Small intestine (tissue), 7 donors: Measurements from ENCODE around the gene CCDC102B. TPM values are rescaled to one million over a fixed set of nuclear protein-coding genes. Genes with fewer than 3 reads are reported as not detected.

Source experiments
- DNase-seq, 2 donors: peaks; one replicate each; pipeline versions ENCODE4 v3.0.0 to v3.0.0-alpha.2; 2013
- FAIRE-seq: peaks from 2 replicates; lab custom pipeline; 2012; peaks lifted over from hg19 to GRCh38; lab: Jason Lieb, UNC
- H3K27ac ChIP-seq, 3 donors: one replicate each; pipeline ENCODE4 v1.5.1; 2013; ENCODE audit warnings: low read length in 2 of 3, mild to moderate bottlenecking in 2 of 3, control low read depth in 1 of 3, inconsistent platforms in 1 of 3, low read depth in 1 of 3, moderate library complexity in 1 of 3
- H3K27me3 ChIP-seq, 3 donors: one replicate each; pipeline ENCODE4 v1.6.1; 2013; ENCODE audit warnings: low read length in 3 of 3, inconsistent platforms in 1 of 3; ENCODE audit not compliant: control insufficient read depth in 3 of 3, insufficient read depth in 3 of 3
- H3K36me3 ChIP-seq, 3 donors: one replicate each; pipeline ENCODE4 v1.6.1; 2013; ENCODE audit warnings: low read length in 3 of 3, inconsistent platforms in 1 of 3, low read depth in 1 of 3, mild to moderate bottlenecking in 1 of 3, moderate library complexity in 1 of 3; ENCODE audit not compliant: control insufficient read depth in 3 of 3, insufficient read depth in 2 of 3
- H3K4me1 ChIP-seq, 3 donors: one replicate each; pipeline ENCODE4 v1.6.1; 2013; ENCODE audit warnings: low read length in 2 of 3, inconsistent platforms in 1 of 3, low read depth in 1 of 3, mild to moderate bottlenecking in 1 of 3, moderate library complexity in 1 of 3; ENCODE audit not compliant: control insufficient read depth in 3 of 3, insufficient read depth in 2 of 3
- H3K4me3 ChIP-seq, 3 donors: one replicate each; pipeline ENCODE4 v1.5.1; 2013; ENCODE audit warnings: low read length in 3 of 3, control low read depth in 1 of 3, inconsistent platforms in 1 of 3, low read depth in 1 of 3, mild to moderate bottlenecking in 1 of 3, moderate library complexity in 1 of 3
- H3K9me3 ChIP-seq, 2 donors: one replicate each; pipeline ENCODE4 v1.6.1; 2013; ENCODE audit warnings: low read depth in 1 of 2, low read length in 1 of 2; ENCODE audit not compliant: control insufficient read depth in 2 of 2, insufficient read depth in 1 of 2
- WGBS, 3 donors: extraction: QIAGEN DNeasy Blood & Tissue Kit; methylation state at CpG; one replicate each; pipeline ENCODE4 v1.1.7; 2013; 5-methylcytosine and 5-hydroxymethylcytosine counted together
- polyA plus RNA-seq, 4 donors: library from polyadenylated mRNA; stranded (reverse) in 3 of 4; unstranded in 1 of 4; fragments of 200-250 nt in 3 of 4; fragments of 120-200 nt in 1 of 4; gene quantifications; one replicate each; pipeline versions ENCODE4 v1.2.1 to v1.2.3, GENCODE V29; 2013
- donor health status: healthy with polysubstance abuse.
- donor health status: control.
- donor health status: control.
- donor health status: Bipolar disorder and iron deficiency.
- donor health status: healthy.

CCDC102B gene
- polyA plus RNA-seq, 4 donors = 0.45 to 5.7 (median 3.1) TPM

DNA sequence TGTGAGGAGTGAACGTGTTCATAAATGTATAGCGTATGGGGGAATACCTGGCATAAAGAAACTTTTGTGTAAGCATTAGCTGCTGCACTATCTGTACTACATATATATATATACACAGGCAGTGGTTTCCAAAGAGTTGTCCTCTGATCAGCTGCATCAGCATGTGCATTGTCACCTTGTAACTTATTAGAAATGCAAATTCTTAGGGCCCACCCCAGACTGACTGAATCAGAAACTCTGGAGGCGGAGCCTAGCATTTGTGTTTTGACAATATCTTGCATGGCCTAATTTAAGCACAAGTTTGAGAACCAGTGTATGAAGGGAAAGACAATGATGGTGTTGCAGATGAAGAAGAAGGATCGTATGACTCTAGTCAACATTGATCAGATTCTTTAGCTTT, 299.5 kb downstream of the CCDC102B start:
- no peak overlapping the region for H3K4me3 ChIP-seq
- no peaks in the 10 kb centered on the region for H3K36me3 ChIP-seq
- no peaks in the 10 kb centered on the region for H3K4me1 ChIP-seq
- no peak overlapping the region for H3K27ac ChIP-seq
- H3K27me3 ChIP-seq = no peaks in the 10 kb centered on the region
- no peaks in the 10 kb centered on the region for H3K9me3 ChIP-seq
- no peak for DNase-seq
- no peak for FAIRE-seq
- 78 to 87% (median 85%) methylated on average over 4 of the region's 4 CpGs for WGBS, 3 donors

DNA sequence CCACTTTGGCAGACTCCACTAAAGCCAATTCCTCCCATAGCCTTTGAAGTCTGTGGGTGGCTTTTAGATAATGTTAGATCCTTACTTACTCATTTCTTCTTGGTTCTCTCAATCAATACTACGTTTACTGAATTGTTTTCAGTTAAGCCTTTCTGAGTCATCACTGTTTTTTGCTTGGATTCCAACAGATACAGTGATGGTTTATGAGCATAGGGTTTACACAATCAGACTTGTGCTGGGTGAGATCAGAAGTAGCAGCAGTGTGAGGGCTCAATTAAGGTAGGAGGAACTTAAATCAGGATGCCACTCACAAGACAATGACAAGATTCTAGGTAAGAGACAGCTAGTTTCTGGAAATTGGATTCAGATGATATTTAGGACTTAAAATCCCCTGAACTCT, 305.1 kb downstream of the CCDC102B start:
- H3K27ac ChIP-seq = no peak overlapping the region
- FAIRE-seq (no peak), DNase-seq (no peak)
- no peaks in the 10 kb centered on the region for H3K27me3 ChIP-seq
- no peaks in the 10 kb centered on the region for H3K36me3 ChIP-seq
- H3K9me3 ChIP-seq = no peaks in the 10 kb centered on the region
- no peak overlapping the region for H3K4me3 ChIP-seq
- WGBS, 3 donors = 9 to 32% (median 20%) methylated on average over 1 of the region's 1 CpG
- no peaks in the 10 kb centered on the region for H3K4me1 ChIP-seq

Other genes starting within 250 kb of the CCDC102B start
- 10 to 100 TPM; 14.5 to 85.7 (median 33.8) TPM for gene TMX3, start 83.0 kb upstream of the CCDC102B start, polyA plus RNA-seq